A549 treated with ZK216348 at 1 μM for 4 hours (cell line): Measurements from ENCODE around the gene AKAP6. TPM values are rescaled to one million over a fixed set of nuclear protein-coding genes. Genes with fewer than 3 reads are reported as not detected.

Experiments
- total RNA-seq: library from RNA; stranded (reverse); fragments of 200-300 nt; extraction: Qiagen RNA extraction; gene quantifications from 5 replicates; pipeline ENCODE4 v1.2.3, GENCODE V29; 2022; ENCODE audit warnings: low read depth

Gene AKAP6
- total RNA-seq: 0.23 to 1.1 TPM (median 0.54 TPM) in 5 replicates

GRCh38 chr14:32329146-32329545 lies at the start of gene AKAP6:
TSS of gene AKAP6 (plus strand) at chr14:32329298. CDS start at chr14:32433494, 104,196 bp downstream.

Other genes with a start within 250 kb of the AKAP6 start
- not detected in 5 replicates for gene RNU6-7, start 127.3 kb upstream of the AKAP6 start, total RNA-seq
- not detected in 5 replicates for gene RNU6-8, start 126.0 kb upstream of the AKAP6 start, total RNA-seq